ENCODE results near the gene SH2D3C. TPM values are rescaled to one million over a fixed set of nuclear protein-coding genes. Genes with fewer than 3 reads are reported as not detected.

Gene SH2D3C
- total RNA-seq, 1 donor: 0.43 TPM

GRCh38 chr9:127812936-127813675, 34.6 kb upstream of the SH2D3C start:
- no peak for DNase-seq (ENCODE audit: low read depth)

GRCh38 chr9:127812011-127812410, 33.5 kb upstream of the SH2D3C start:
- H3K4me3 ChIP-seq (ENCODE audit: low read depth, low read length): no peak overlapping the region
- no peak for DNase-seq (ENCODE audit: low read depth)
- no peak for TF ChIP-seq CTCF (IDR thresholded peaks at IDR 0.05; ENCODE audit: insufficient read depth, low read depth, low read length)

More at GRCh38 chr9:127812936-127813675, 34.6 kb upstream of the SH2D3C start:
- H3K4me3 ChIP-seq (ENCODE audit: low read depth, low read length): no peak overlapping the region
- TF ChIP-seq CTCF (IDR thresholded peaks at IDR 0.05; ENCODE audit: insufficient read depth, low read depth, low read length): no peak

GRCh38 chr9:127810378-127811187, 32.1 kb upstream of the SH2D3C start:
- H3K4me3 ChIP-seq (ENCODE audit: low read depth, low read length): no peak overlapping the region
- DNase-seq (ENCODE audit: low read depth): no peak
- no peak for TF ChIP-seq CTCF (IDR thresholded peaks at IDR 0.05; ENCODE audit: insufficient read depth, low read depth, low read length)

GRCh38 chr9:127809540-127810377, 31.3 kb upstream of the SH2D3C start:
- no peak for TF ChIP-seq CTCF (IDR thresholded peaks at IDR 0.05; ENCODE audit: insufficient read depth, low read depth, low read length)
- no peak overlapping the region for H3K4me3 ChIP-seq (ENCODE audit: low read depth, low read length)
- no peak for DNase-seq (ENCODE audit: low read depth)

- DNase-seq (ENCODE audit: low read depth): no peak
- no peak for TF ChIP-seq CTCF (IDR thresholded peaks at IDR 0.05; ENCODE audit: insufficient read depth, low read depth, low read length)
- H3K4me3 ChIP-seq (ENCODE audit: low read depth, low read length): no peak overlapping the region
These were observed 30.6 kb upstream of the SH2D3C start for GRCh38 chr9:127809002-127809539.

GRCh38 chr9:127808347-127809001, 30.0 kb upstream of the SH2D3C start:
- no peak overlapping the region for H3K4me3 ChIP-seq (ENCODE audit: low read depth, low read length)
- TF ChIP-seq CTCF (IDR thresholded peaks at IDR 0.05; ENCODE audit: insufficient read depth, low read depth, low read length): no peak
- no peak for DNase-seq (ENCODE audit: low read depth)

Data from fibroblast of villous mesenchyme (primary cell).